Middle frontal gyrus (tissue), 1 donor: ENCODE measurements around the gene DDX28.
"Not testable (repeated sequence)": the region's sequence is repeated elsewhere in the genome, so short reads cannot be mapped to it uniquely, and the experiment has no call there.

Experiments
- DNase-seq: peaks from one replicate; pipeline ENCODE4 v3.0.0-alpha.2; 2015; ENCODE audit warnings: low spot score; ENCODE audit errors: extremely low spot score

The DDX28 gene

DNA sequence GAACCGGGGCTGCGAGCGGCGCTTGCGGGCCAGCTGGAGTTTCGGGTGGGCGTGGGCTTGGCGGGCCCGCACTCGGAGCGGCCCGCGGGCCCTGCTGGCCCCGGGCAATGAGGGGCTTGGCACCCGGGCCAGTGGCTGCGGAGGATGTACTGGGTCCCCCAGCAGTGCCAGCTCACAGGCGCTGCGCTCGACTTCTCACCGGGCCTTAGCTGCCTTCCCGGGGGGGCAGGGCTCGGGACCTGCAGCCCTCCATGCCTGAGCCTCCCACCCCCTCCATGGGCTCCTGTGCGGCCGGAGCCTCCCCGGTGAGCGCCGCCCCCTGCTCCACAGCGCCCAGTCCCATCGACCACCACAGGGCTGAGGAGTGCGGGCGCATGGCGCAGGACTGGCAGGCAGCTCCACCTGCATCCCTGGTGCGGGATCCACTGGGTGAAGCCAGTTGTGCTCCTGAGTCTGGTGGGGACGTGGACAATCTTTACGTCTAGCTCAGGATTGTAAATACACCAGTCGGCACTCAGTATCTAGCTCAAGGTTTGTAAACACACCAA lies 24.7 kb downstream of the DDX28 start:
- DNase-seq, result not testable (repeated sequence)

DNA sequence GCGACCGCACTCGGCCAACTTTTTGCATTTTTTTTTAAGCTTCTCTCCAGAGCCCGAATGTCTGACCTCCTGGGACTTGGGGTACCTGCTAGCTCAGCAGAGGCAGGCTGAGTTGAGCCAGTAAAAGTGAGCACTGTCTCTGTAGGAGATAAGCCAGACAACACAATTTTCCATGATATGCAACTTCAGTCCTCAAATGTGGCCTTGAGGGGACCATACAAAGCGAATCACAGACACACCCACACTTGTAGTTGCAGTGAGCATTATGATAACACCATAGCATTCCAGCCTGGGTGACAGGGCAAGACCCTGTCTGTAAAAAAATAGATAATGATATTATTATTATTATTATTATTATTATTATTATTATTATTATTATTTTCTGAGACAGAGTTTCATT lies 26.4 kb downstream of the DDX28 start:
- DNase-seq, result no peak

DNA sequence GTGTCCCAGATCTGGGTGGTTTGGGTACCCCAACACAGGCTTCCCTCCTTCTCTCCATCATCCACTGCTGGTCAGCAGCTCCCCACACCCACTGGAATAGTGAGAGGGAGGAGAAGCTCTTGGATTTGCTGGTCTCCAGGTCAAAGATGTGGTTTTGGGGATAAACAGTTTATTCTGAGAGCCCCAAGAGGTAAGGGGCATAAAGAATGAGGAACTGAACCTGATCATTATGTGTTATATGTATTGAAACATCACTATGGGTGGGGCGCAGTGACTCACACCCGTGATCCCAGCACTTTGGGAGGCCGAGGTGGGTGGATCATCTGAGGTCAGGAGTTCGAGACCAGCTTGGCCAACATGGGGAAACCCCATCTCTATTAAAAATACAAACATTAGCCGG lies 27.6 kb downstream of the DDX28 start:
- no peak for DNase-seq

- not testable (repeated sequence) for DNase-seq
Measured at GRCh38 chr16:67994040-67994408, 29.0 kb downstream of the DDX28 start.

DNA sequence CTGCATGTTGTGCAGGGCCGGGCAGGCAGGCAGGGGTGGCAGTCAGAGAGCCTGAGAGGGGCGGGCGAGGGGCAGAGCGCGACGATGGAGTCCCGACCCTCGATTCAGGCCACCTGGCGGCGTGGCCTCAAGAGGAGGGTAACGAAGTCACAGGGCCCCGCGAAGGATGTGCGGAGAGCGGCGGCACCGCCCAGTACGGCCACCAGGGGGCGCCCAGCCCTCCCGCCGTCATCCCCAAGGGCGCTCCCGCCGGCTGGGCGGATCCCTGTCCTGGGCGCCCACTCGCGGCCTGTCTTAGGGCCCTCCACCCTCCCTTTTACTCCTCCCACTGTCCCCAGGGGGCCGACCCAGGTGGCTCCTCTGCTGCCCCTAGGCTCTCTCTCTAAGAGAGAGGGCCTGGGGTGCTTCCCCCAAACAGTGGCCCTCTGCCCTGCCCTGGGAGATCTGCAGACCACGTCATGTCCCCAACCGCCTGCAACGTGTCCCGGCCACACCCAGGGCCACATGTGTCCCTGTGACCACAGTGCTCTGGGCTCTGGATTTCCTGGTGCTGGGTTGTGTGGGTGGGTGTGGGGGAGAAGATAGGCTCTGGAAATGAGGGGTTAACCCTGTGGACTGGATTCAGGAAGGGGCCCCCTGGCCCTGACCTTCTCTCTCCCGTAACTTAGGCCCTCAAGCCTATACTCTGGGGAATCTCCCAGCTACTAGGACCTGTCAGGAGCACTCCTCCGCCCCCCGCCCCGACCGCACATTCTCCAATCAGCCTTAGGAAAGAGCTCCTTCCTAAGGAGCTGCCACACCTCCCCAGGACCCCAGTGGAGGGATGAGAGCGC lies 29.6 kb downstream of the DDX28 start:
- no peak for DNase-seq

GRCh38 chr16:67992661-67993206 lies 30.3 kb downstream of the DDX28 start:
- DNase-seq, result no peak

GRCh38 chr16:67990018-67990386 lies 33.0 kb downstream of the DDX28 start:
- no peak for DNase-seq

GRCh38 chr16:67989322-67990017 lies 33.6 kb downstream of the DDX28 start:
- DNase-seq, result no peak

DNA sequence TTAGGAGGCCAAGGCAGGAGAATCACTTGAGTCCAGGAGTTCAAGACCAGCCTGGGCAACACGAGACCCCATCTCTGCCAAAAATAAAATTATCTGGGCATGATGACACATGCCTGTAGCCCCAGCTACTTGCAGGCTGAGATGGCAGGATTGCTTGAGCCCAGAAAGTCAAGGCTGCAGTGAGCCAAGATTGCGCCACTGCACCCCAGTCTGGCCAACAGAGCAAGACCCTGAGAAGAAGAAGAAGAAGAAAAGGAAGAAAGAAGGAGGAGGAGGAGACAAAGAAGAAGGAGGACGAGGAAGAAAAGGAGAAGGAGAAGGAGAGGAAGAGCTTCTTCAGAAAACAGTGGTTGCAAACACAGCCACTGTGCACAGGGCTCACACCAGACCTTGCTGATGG lies 34.4 kb downstream of the DDX28 start:
- no peak for DNase-seq

DNA sequence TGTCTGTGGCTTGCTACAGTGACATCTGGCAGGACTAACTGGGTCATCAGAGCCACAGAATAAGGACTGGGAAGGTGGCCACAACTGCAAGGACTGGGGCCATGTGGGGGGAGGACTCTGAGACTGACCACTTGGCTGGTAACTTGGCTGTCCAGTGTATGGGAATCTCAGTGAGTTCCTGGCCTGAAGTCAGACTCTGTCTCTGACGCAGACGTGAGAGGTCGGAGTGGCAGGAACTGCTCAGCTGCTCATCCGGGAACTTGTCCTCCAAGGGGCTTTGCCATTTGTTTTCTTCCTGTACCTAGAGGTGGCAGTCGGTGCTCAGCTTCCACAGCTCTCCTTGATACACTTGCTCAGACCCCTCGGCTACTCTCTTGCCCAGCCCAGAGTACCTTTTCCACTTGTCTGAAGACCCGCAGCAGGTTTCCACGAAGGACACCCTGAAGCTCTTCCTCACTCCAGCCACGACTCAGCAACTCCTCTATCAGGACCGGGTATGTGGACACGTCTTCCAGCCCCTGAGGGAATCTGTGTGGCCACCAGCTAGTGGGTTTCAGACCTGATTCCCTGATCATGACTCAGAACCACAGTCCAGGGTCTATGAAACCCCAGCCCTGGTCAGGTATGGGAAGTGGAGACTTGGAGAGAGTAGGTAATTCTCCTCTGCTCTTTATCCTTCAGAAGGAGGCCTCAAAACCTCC lies 35.4 kb downstream of the DDX28 start:
- no peak for DNase-seq

- no peak for DNase-seq
Measured at GRCh38 chr16:67986949-67987348, 36.1 kb downstream of the DDX28 start.

DNA sequence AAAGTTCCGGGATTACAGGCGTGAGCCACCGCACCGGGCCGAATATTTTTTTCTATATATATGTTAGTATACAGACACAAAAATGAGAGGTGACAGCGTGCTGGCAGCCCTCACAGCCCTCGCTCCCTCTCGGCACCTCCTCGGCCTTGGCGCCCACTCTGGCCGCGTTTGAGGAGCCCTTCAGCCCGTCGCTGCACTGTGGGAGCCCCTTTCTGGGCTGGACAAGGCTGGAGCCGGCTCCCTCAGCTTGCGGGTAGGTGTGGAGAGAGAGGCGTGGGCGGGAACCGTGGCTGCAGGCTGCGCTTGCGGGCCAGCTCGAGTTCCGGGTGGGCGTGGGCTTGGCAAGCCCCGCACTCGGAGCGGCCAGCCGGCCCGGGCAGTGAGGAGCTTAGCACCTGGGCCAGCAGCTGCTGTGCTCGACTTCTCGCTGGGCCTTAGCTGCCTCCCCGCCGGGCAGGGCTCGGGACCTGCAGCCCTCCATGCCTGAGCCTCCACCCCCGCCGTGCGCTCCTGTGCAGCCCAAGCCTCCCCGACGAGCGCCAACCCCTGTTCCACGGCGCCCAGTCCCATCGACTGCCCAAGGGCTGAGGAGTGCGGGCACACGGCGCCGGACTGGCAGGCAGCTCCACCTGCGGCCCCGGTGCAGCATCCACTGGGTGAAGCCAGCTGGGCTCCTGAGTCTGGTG lies 40.9 kb downstream of the DDX28 start:
- no peak for DNase-seq

GRCh38 chr16:67979955-67980678 lies 42.9 kb downstream of the DDX28 start, which contains the start of gene DPEP3:
TSS of gene DPEP3 (minus strand) at chr16:67980499. CDS start at chr16:67980380, 119 bp downstream.
- DNase-seq, result no peak

GRCh38 chr16:67977469-67978227 lies 45.4 kb downstream of the DDX28 start:
- no peak for DNase-seq

DNA sequence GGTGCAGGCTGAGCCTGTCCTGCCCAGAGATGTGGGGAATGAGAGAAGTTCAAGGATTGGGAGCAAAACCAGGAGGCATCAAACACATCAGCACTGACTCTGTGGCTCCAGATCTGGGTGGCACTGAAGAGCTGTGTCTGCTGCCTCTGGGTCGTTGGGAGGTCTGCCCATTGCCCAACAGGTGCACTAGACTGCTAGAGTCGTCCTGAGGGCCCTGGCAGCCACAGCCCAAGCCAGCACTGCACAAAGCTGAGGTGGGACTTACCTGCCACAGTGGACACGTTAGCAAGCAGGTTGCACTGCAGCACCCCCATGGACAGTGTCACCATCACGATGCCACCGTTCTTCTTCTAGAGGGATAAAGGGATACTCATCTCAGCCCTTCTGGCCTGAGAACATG lies 46.0 kb downstream of the DDX28 start:
- DNase-seq, result no peak

DNA sequence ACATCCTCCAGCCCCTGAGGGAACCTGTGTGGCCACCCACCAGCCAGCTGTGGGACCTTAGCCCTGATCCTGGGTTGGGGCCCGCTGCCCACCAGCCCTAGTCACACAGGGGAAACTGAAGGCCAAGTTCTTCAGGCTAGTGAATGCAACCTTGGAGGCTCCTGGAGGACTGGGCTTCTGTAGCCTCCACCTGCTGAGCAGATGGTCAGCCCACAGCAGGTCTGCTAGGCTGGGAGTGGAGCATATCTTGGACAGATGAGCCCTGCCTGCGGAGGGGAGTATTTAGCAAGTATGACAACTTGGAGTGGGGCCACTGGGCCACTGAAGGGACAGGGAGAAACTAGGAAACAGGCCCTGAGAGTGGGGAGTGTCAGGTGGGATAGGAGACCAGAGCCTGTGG lies 46.8 kb downstream of the DDX28 start:
- DNase-seq, result no peak

DNA sequence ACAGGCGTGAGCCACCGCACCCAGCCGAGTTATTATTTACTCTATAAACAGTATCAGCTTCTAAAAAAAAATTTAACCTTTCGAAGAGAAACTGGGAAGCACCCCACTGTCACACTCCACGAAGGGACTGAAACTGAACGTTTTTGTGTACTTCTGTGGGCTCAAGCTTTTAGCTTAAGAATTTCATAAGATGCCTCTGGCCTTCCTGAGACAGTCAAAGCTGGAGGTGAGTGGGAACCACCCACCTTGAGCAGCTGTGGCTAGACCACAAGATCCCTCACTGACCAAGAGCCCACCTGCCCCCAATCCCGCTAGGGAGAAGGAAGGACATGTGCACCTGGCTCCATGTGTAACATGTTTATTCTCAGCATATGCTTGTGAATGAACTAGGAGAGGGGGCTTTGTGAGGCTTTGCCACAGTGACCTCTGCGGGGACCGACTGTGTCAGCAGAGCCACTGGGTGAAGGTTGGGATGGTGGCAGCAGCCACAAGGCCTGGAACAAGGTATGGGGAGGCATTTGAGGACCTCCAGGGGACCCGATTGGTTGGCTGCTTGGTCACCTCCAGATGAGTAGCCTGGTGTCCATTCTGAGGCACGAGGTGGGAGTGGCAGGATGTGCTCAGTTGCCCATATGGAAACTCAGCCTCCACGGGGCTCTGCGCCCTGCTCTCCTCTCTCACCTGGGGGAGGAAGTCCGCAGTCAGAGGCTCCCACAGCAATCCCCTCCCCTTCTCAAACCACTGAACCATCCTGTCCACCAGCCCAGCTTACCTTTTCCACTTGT lies 47.5 kb downstream of the DDX28 start:
- DNase-seq, result no peak

- not testable (repeated sequence) for DNase-seq
Measured at GRCh38 chr16:67972285-67972684, 50.7 kb downstream of the DDX28 start.

DNA sequence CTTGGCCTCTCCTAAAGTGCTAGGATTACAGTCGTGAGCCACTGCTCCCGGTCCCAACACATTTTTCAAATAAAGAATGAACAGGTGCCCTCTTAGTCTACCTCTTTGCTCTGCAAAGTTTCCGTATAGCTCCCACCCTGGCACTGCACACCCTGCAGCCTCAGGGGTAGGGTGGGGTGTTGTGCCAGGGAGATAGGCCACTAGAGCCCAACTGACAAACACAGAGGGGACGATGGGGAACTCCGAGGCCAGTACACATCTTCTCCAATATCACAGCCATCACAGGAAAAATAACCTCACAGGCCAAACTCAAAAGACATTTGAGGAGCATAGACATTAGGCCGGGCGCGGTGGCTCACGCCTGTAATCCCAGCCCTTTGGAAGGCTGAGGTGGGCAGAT lies 51.9 kb downstream of the DDX28 start:
- DNase-seq, result no peak
